ENCODE data around the gene TNC. TPM values are rescaled to one million over a fixed set of nuclear protein-coding genes. Genes with fewer than 3 reads are reported as not detected.
A peak's percentile ranks its signal among the peaks of the same experiment; 100 is the strongest.

TNC gene
- total RNA-seq, 4 donors from 2014 or later = 8.5 to 75.1 (median 45.4) TPM

- DNase-seq = no peak
- H3K4me3 ChIP-seq = no peak overlapping the region
- intact Hi-C loops (cut with DNase I) = no loop called here
- no peaks in the 10 kb centered on the region for H3K9me3 ChIP-seq
- H3K27me3 ChIP-seq = no peaks in the 10 kb centered on the region
- TF ChIP-seq POLR2A (IDR thresholded peaks at IDR 0.05) (no peak), CTCF (IDR thresholded peaks at IDR 0.05) (no peak)
- no peak overlapping the region for H3K27ac ChIP-seq
- no peaks in the 10 kb centered on the region for H3K4me1 ChIP-seq
- H3K36me3 ChIP-seq = peaks cover 0 to 31% (median 4%) of the 10 kb centered on the region in 3 donors
Observed at GRCh38 chr9:115025721-115026120, 92.2 kb downstream of the TNC start.

GRCh38 chr9:115024925-115025535, 92.9 kb downstream of the TNC start:
- Histone ChIP-seq H3K36me3 (peaks cover 0 to 25% (median 2%) of the 10 kb centered on the region in 3 donors), H3K4me3 (no peak overlapping the region), H3K4me1 (no peaks in the 10 kb centered on the region), H3K27me3 (no peaks in the 10 kb centered on the region), H3K9me3 (no peaks in the 10 kb centered on the region), H3K27ac (no peak overlapping the region)
- DNase-seq = no peak
- whole genome bisulfite sequencing, 2 donors = 41 to 59% methylated on average over 5 of the region's 5 CpGs
- intact Hi-C loops (cut with DNase I) = no loop called here
- no peak for TF ChIP-seq CTCF (IDR thresholded peaks at IDR 0.05)
- no peak for TF ChIP-seq POLR2A (IDR thresholded peaks at IDR 0.05)

- Histone ChIP-seq H3K27ac (no peak overlapping the region), H3K27me3 (no peaks in the 10 kb centered on the region), H3K4me3 (no peak overlapping the region), H3K36me3 (peaks cover 0 to 18% (median 0%) of the 10 kb centered on the region in 3 donors), H3K9me3 (no peaks in the 10 kb centered on the region), H3K4me1 (peaks cover 0 to 12% (median 0%) of the 10 kb centered on the region in 3 donors)
- TF ChIP-seq CTCF (IDR thresholded peaks at IDR 0.05) (no peak), POLR2A (IDR thresholded peaks at IDR 0.05) (no peak)
- 63 to 67% methylated on average over 6 of the region's 6 CpGs for WGBS, 2 donors
- intact Hi-C loops (cut with DNase I) = no loop called here
- DNase-seq = no peak
Observed at GRCh38 chr9:115022760-115023434, 95.1 kb downstream of the TNC start.

- 41 to 42% methylated on average over 7 to 8 of the region's 8 CpGs for WGBS, 2 donors
- Histone ChIP-seq H3K27me3 (no peaks in the 10 kb centered on the region), H3K9me3 (no peaks in the 10 kb centered on the region), H3K4me3 (no peak overlapping the region), H3K4me1 (peaks cover 0 to 18% (median 7%) of the 10 kb centered on the region in 3 donors), H3K36me3 (peaks cover 0 to 12% (median 0%) of the 10 kb centered on the region in 3 donors), H3K27ac (peak overlapping the region; percentile 35 to 81 (median 74))
- intact Hi-C loops (cut with DNase I) = loop anchor here (5.0 kb wide), 1 partner anchor 504 kb away; no protein-coding TSS in a partner anchor
- no peak for TF ChIP-seq CTCF (IDR thresholded peaks at IDR 0.05)
- no peak for TF ChIP-seq POLR2A (IDR thresholded peaks at IDR 0.05)
- no peak for DNase-seq
Observed at GRCh38 chr9:115018547-115019435, 99.2 kb downstream of the TNC start.
